Hindlimb muscle (tissue), 1 donor: Measurements from ENCODE around the gene ZKSCAN5. TPM values are rescaled to one million over a fixed set of nuclear protein-coding genes. Genes with fewer than 3 reads are reported as not detected.

Experiments
- polyA plus RNA-seq: library from polyadenylated mRNA; unstranded; fragments of 120-200 nt; gene quantifications from one replicate; pipeline ENCODE4 v1.2.1, GENCODE V29; 2013; ENCODE audit not compliant: insufficient read length

ZKSCAN5 gene
- polyA plus RNA-seq, 1 donor = 10.2 TPM

Other genes starting within 250 kb of the ZKSCAN5 start
- gene MYH16, start 231.8 kb upstream of the ZKSCAN5 start, polyA plus RNA-seq = 0.08 TPM
- 59.5 TPM for gene ARPC1A, start 178.8 kb upstream of the ZKSCAN5 start, polyA plus RNA-seq
- 48.9 TPM for gene ARPC1B, start 129.9 kb upstream of the ZKSCAN5 start, polyA plus RNA-seq
- 119 TPM for gene PDAP1, start 96.1 kb upstream of the ZKSCAN5 start, polyA plus RNA-seq
- gene BUD31, start 95.7 kb upstream of the ZKSCAN5 start, polyA plus RNA-seq = 77.2 TPM
- gene PTCD1, start 65.9 kb upstream of the ZKSCAN5 start, polyA plus RNA-seq = 3.8 TPM
- 38.0 TPM for gene CPSF4, start 65.7 kb upstream of the ZKSCAN5 start, polyA plus RNA-seq
- 369 TPM for gene ATP5MF, start 38.5 kb upstream of the ZKSCAN5 start, polyA plus RNA-seq
- 32.1 TPM for gene ZNF789, start 31.8 kb upstream of the ZKSCAN5 start, polyA plus RNA-seq
- 10.4 TPM for gene ZNF394, start 4.4 kb upstream of the ZKSCAN5 start, polyA plus RNA-seq
- gene FAM200A, start 47.5 kb downstream of the ZKSCAN5 start, polyA plus RNA-seq = 8.9 TPM
- gene ZNF655, start 54.0 kb downstream of the ZKSCAN5 start, polyA plus RNA-seq = 42.0 TPM
- gene TMEM225B, start 93.6 kb downstream of the ZKSCAN5 start, polyA plus RNA-seq = 0.94 TPM
- gene ZSCAN25, start 112.3 kb downstream of the ZKSCAN5 start, polyA plus RNA-seq = 11.0 TPM
- 1.0 TPM for gene CYP3A5, start 175.3 kb downstream of the ZKSCAN5 start, polyA plus RNA-seq
- gene CYP3A7, start 230.5 kb downstream of the ZKSCAN5 start, polyA plus RNA-seq = not detected